DOHH2 (cell line): Measurements from ENCODE around the gene TNFRSF13B.

Experiments
- EZH2phosphoT487 ChIP-seq: fragments of 200-600 bp; sonication (generic); IDR thresholded peaks from 2 replicates; pipeline ENCODE4 v1.6.1; 2017; ENCODE audit warnings: borderline replicate concordance, mild to moderate bottlenecking, antibody characterized with exemption, low read length, moderate library complexity, mixed read lengths
- TF ChIP-seq, protein P1 (sequence below): fragments of 200-600 bp; sonication (generic); IDR thresholded peaks from one replicate; pipeline ENCODE4 v1.5.1; 2014; ENCODE audit warnings: antibody characterized with exemption, mild to moderate bottlenecking, low read depth, low read length; ENCODE audit not compliant: poor library complexity, severe bottlenecking

DNA sequence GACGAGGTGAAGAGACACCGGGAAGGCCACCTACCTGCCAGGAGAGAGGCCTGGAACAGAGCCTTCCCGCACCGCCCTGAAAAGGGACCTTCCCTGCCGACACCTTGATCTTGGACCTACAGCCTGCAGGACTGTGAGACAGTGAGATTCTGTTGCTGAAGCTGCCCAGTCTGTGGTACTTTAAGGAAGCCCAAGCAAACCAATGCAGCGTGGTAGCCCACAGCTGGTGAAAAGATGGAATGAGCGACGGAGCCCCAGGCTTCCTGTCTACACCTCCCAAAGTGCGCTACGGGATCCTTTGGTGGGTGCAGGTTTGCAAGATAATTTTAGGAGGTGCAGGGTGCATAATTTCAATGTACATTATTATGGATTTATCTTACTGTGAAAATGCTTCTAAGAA lies 33.9 kb downstream of the TNFRSF13B start:
- TF ChIP-seq, protein P1, sequence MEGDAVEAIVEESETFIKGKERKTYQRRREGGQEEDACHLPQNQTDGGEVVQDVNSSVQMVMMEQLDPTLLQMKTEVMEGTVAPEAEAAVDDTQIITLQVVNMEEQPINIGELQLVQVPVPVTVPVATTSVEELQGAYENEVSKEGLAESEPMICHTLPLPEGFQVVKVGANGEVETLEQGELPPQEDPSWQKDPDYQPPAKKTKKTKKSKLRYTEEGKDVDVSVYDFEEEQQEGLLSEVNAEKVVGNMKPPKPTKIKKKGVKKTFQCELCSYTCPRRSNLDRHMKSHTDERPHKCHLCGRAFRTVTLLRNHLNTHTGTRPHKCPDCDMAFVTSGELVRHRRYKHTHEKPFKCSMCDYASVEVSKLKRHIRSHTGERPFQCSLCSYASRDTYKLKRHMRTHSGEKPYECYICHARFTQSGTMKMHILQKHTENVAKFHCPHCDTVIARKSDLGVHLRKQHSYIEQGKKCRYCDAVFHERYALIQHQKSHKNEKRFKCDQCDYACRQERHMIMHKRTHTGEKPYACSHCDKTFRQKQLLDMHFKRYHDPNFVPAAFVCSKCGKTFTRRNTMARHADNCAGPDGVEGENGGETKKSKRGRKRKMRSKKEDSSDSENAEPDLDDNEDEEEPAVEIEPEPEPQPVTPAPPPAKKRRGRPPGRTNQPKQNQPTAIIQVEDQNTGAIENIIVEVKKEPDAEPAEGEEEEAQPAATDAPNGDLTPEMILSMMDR: no peak
- no peak for TF ChIP-seq EZH2phosphoT487
